Measurements from ENCODE around the gene TMEM178B. TPM values are rescaled to one million over a fixed set of nuclear protein-coding genes. Genes with fewer than 3 reads are reported as not detected.
A peak's percentile ranks its signal among the peaks of the same experiment; 100 is the strongest.

The TMEM178B gene
- total and polyA plus RNA-seq, 7 donors = 0.13 to 4.8 (median 1.6) TPM

- 26 to 34% (median 30%) methylated on average over 4 of the region's 4 CpGs for WGBS, 3 donors
- ATAC-seq (no peak), DNase-seq (no peak)
- Histone ChIP-seq H3K27ac (no peak overlapping the region), H3K4me3 (no peak overlapping the region), H3K27me3 (ENCODE audit: insufficient read depth in 3 of 3, low read length in 2 of 3) (no peaks in the 10 kb centered on the region), H3K4me1 (peaks cover 6% of the 10 kb centered on the region), H3K36me3 (ENCODE audit: insufficient read depth in 1 of 2, low read depth in 1 of 2) (no peaks in the 10 kb centered on the region), H3K9me3 (no peaks in the 10 kb centered on the region)
- intact Hi-C loops (cut with DNase I) = no loop called here
- no peak for TF ChIP-seq CTCF (IDR thresholded peaks at IDR 0.05)
Measured at GRCh38 chr7:141462958-141463357, 389.1 kb downstream of the TMEM178B start.

DNA sequence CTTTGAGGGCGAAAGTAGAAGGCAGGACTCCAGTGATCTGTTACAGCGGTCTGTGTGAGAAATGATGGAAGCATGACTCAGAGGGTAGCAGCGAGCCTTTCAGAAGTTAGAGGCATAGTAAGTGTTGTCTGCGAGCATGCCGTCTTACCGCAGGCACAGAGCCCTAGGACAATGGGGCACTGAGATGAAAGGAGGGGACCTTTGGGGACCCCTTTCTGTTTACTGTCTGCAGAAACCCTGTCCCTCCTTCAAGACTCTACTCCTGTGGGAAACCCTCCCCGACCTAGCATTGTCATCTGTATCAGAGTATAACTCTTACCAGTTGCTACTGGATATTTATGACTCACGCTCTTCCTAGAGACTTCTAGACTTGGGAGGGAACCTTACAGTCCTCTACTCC is 390.1 kb downstream of the TMEM178B start:
- Histone ChIP-seq H3K36me3 (ENCODE audit: insufficient read depth in 1 of 2, low read depth in 1 of 2) (no peaks in the 10 kb centered on the region), H3K27me3 (ENCODE audit: insufficient read depth in 3 of 3, low read length in 2 of 3) (no peaks in the 10 kb centered on the region), H3K9me3 (no peaks in the 10 kb centered on the region), H3K27ac (no peak overlapping the region), H3K4me1 (peaks cover 6% of the 10 kb centered on the region), H3K4me3 (no peak overlapping the region)
- WGBS, 3 donors = 87% methylated on average over 8 of the region's 8 CpGs
- no peak for ATAC-seq
- intact Hi-C loops (cut with DNase I) = no loop called here
- no peak for TF ChIP-seq CTCF (IDR thresholded peaks at IDR 0.05)
- DNase-seq = no peak

DNA sequence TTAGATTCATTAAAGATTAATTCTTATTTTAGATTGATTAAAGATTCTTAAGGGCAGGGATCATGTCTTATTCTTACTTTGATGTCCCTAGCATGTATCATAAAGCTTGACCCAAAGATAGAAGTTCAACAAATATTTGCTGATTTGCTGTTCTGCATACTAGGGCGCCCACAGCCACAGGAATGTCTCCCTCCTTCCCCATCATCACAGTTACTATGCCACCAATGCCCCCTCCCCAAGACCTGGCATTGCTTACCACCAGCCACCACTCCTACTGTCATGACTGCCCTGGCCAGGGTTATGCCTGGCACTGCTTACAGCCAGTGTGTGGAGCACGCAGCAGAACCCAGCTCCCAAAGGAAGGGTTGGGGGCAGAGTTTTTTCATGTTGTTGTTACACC is 390.7 kb downstream of the TMEM178B start:
- no peaks in the 10 kb centered on the region for H3K36me3 ChIP-seq (ENCODE audit: insufficient read depth in 1 of 2, low read depth in 1 of 2)
- H3K9me3 ChIP-seq = no peaks in the 10 kb centered on the region
- ATAC-seq = no peak
- 81 to 90% (median 87%) methylated on average over 2 of the region's 2 CpGs for WGBS, 3 donors
- H3K4me1 ChIP-seq = peaks cover 6% of the 10 kb centered on the region
- H3K4me3 ChIP-seq = no peak overlapping the region
- no peaks in the 10 kb centered on the region for H3K27me3 ChIP-seq (ENCODE audit: insufficient read depth in 3 of 3, low read length in 2 of 3)
- intact Hi-C loops (cut with DNase I) = no loop called here
- no peak overlapping the region for H3K27ac ChIP-seq
- DNase-seq = no peak
- TF ChIP-seq CTCF (IDR thresholded peaks at IDR 0.05) = no peak

GRCh38 chr7:141466151-141466904 is 392.5 kb downstream of the TMEM178B start:
- H3K27me3 ChIP-seq (ENCODE audit: insufficient read depth in 3 of 3, low read length in 2 of 3) = no peaks in the 10 kb centered on the region
- H3K36me3 ChIP-seq (ENCODE audit: insufficient read depth in 1 of 2, low read depth in 1 of 2) = no peaks in the 10 kb centered on the region
- no peaks in the 10 kb centered on the region for H3K9me3 ChIP-seq
- H3K27ac ChIP-seq = no peak overlapping the region
- no peak for TF ChIP-seq CTCF (IDR thresholded peaks at IDR 0.05)
- no peak overlapping the region for H3K4me3 ChIP-seq
- DNase-seq = no peak
- 59 to 68% (median 62%) methylated on average over 4 of the region's 4 CpGs for WGBS, 3 donors
- intact Hi-C loops (cut with DNase I) = no loop called here
- peaks cover 5% of the 10 kb centered on the region for H3K4me1 ChIP-seq
- peak in 2 of 4 donors; percentile 25 to 46 for ATAC-seq

DNA sequence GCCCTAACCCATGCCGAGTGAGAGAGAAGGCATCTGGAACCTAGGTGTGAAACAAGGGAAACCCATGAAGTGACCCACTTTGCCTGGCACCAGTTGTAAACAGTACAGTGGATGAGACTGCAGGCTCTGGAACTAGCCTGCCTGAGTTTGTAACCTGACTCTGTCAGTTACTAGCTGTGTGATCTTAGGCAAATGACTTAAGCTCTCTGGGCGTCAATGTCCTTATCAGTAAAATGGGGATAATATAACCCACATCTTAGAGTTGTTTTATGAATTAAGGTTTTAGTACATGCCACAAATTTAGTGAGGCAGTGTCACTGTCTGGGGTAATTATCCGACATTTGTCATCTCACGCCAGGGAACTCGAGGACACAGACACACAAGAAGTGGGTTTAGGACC is 394.5 kb downstream of the TMEM178B start:
- no peak for TF ChIP-seq CTCF (IDR thresholded peaks at IDR 0.05)
- no peaks in the 10 kb centered on the region for H3K9me3 ChIP-seq
- no peaks in the 10 kb centered on the region for H3K36me3 ChIP-seq (ENCODE audit: insufficient read depth in 1 of 2, low read depth in 1 of 2)
- H3K4me1 ChIP-seq = no peaks in the 10 kb centered on the region
- 82 to 84% (median 83%) methylated on average over 5 of the region's 5 CpGs for WGBS, 3 donors
- no peak for DNase-seq
- H3K4me3 ChIP-seq = no peak overlapping the region
- intact Hi-C loops (cut with DNase I) = no loop called here
- ATAC-seq = no peak
- no peaks in the 10 kb centered on the region for H3K27me3 ChIP-seq (ENCODE audit: insufficient read depth in 3 of 3, low read length in 2 of 3)
- no peak overlapping the region for H3K27ac ChIP-seq

Measured in psoas muscle (tissue), 8 donors.